ENCODE data around the gene PRSS37.
A peak's percentile ranks its signal among the peaks of the same experiment; 100 is the strongest.

The PRSS37 gene

GRCh38 chr7:141875453-141875852 lies 34.2 kb upstream of the PRSS37 start:
- Histone ChIP-seq H3K27me3 (replicated peaks; ENCODE audit: insufficient read depth, low read length) (no peaks in the 10 kb centered on the region), H3K9me3 (replicated peaks; ENCODE audit: insufficient read depth, low read length) (no peaks in the 10 kb centered on the region), H3K9me2 (replicated peaks; ENCODE audit: insufficient read depth, low read length) (no peaks in the 10 kb centered on the region), H4K20me1 (ENCODE audit: insufficient read depth, low read length) (no peaks in the 10 kb centered on the region), H3K4me3 (ENCODE audit: low read length) (no peak overlapping the region), H3K36me3 (replicated peaks; ENCODE audit: insufficient read depth, low read length) (no peaks in the 10 kb centered on the region), H2AFZ (ENCODE audit: low read length) (no peak overlapping the region), H3K4me2 (ENCODE audit: low read depth, low read length) (no peak overlapping the region), H3K4me1 (ENCODE audit: low read length) (peaks cover 23% of the 10 kb centered on the region), H3F3A (ENCODE audit: insufficient read depth, low read length) (peaks cover 8% of the 10 kb centered on the region), H3K27ac (ENCODE audit: low read length) (no peak overlapping the region), H3K79me2 (ENCODE audit: low read length) (no peaks in the 10 kb centered on the region), H3K9ac (ENCODE audit: low read length) (no peak overlapping the region)
- no peak for DNase-seq
- no peak for TF ChIP-seq EZH2phosphoT487 (IDR thresholded peaks at IDR 0.05; ENCODE audit: low read length)
- TF ChIP-seq CTCF (IDR thresholded peaks at IDR 0.05; ENCODE audit: low read length), result no peak
- no peak for TF ChIP-seq EZH2 (optimal IDR thresholded peaks at IDR 0.05; ENCODE audit: low read depth, low read length)

DNA sequence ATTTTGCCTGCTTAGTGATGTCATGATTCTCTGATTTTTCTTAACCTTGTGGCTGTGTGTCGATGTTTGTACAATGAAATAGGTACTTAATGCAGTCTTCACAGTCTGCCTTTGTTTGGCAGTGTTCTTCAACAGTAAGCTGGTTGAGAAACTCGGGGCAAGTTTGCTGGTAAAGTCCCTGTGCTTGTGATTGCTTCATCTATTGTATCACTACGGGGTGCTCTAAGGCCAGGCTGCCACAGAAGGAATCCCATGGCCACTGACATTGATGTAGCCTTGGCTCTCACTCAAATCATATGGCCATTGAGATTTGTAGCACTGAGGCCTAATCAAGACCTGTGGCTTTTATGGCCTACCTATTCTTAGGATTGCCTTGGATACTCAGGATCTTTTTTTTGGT lies 33.5 kb upstream of the PRSS37 start:
- no peak overlapping the region for H3K4me3 ChIP-seq (ENCODE audit: low read length)
- no peaks in the 10 kb centered on the region for H3K36me3 ChIP-seq (replicated peaks; ENCODE audit: insufficient read depth, low read length)
- no peaks in the 10 kb centered on the region for H3K9me2 ChIP-seq (replicated peaks; ENCODE audit: insufficient read depth, low read length)
- no peaks in the 10 kb centered on the region for H4K20me1 ChIP-seq (ENCODE audit: insufficient read depth, low read length)
- TF ChIP-seq CTCF (IDR thresholded peaks at IDR 0.05; ENCODE audit: low read length), result no peak
- TF ChIP-seq EZH2phosphoT487 (IDR thresholded peaks at IDR 0.05; ENCODE audit: low read length), result no peak
- no peak for TF ChIP-seq EZH2 (optimal IDR thresholded peaks at IDR 0.05; ENCODE audit: low read depth, low read length)
- no peak overlapping the region for H2AFZ ChIP-seq (ENCODE audit: low read length)
- no peaks in the 10 kb centered on the region for H3K27me3 ChIP-seq (replicated peaks; ENCODE audit: insufficient read depth, low read length)
- no peaks in the 10 kb centered on the region for H3K9me3 ChIP-seq (replicated peaks; ENCODE audit: insufficient read depth, low read length)
- no peak overlapping the region for H3K27ac ChIP-seq (ENCODE audit: low read length)
- peaks cover 8% of the 10 kb centered on the region for H3F3A ChIP-seq (ENCODE audit: insufficient read depth, low read length)
- H3K4me1 ChIP-seq (ENCODE audit: low read length), result peaks cover 23% of the 10 kb centered on the region
- H3K79me2 ChIP-seq (ENCODE audit: low read length), result no peaks in the 10 kb centered on the region
- no peak overlapping the region for H3K9ac ChIP-seq (ENCODE audit: low read length)
- no peak for DNase-seq
- no peak overlapping the region for H3K4me2 ChIP-seq (ENCODE audit: low read depth, low read length)

- Histone ChIP-seq H3K4me2 (ENCODE audit: low read depth, low read length) (peak overlapping the region; percentile 81), H3F3A (ENCODE audit: insufficient read depth, low read length) (peaks cover 8% of the 10 kb centered on the region), H3K27me3 (replicated peaks; ENCODE audit: insufficient read depth, low read length) (no peaks in the 10 kb centered on the region), H3K9me3 (replicated peaks; ENCODE audit: insufficient read depth, low read length) (no peaks in the 10 kb centered on the region), H3K9ac (ENCODE audit: low read length) (peak overlapping the region; percentile 58; the same call in 1 of the 2 replicates), H3K4me1 (ENCODE audit: low read length) (peaks cover 23% of the 10 kb centered on the region), H3K9me2 (replicated peaks; ENCODE audit: insufficient read depth, low read length) (no peaks in the 10 kb centered on the region), H3K4me3 (ENCODE audit: low read length) (peak overlapping the region; percentile 40; the same call in 1 of the 2 replicates), H3K79me2 (ENCODE audit: low read length) (no peaks in the 10 kb centered on the region), H3K36me3 (replicated peaks; ENCODE audit: insufficient read depth, low read length) (no peaks in the 10 kb centered on the region), H4K20me1 (ENCODE audit: insufficient read depth, low read length) (no peaks in the 10 kb centered on the region), H2AFZ (ENCODE audit: low read length) (peak overlapping the region; percentile 52), H3K27ac (ENCODE audit: low read length) (peak overlapping the region; percentile 93)
- DNase-seq, result peak; percentile 92
- no peak for TF ChIP-seq EZH2phosphoT487 (IDR thresholded peaks at IDR 0.05; ENCODE audit: low read length)
- TF ChIP-seq EZH2 (optimal IDR thresholded peaks at IDR 0.05; ENCODE audit: low read depth, low read length), result no peak
- TF ChIP-seq CTCF (IDR thresholded peaks at IDR 0.05; ENCODE audit: low read length), result no peak
Observed at GRCh38 chr7:141872931-141873330, 31.6 kb upstream of the PRSS37 start.
